Parathyroid adenoma (tissue), 2 donors: ENCODE data around the gene SHOX.
"Not testable (repeated sequence)": the region's sequence is repeated elsewhere in the genome, so short reads cannot be mapped to it uniquely, and the experiment has no call there.

ENCODE experiments used
- H2AFZ ChIP-seq: fragments of 300-600 bp; sonication (generic); one replicate; pipeline ENCODE4 v1.7.0; 2017; ENCODE audit warnings: antibody characterized with exemption, mild to moderate bottlenecking
- H3K27ac ChIP-seq: fragments of 300-600 bp; sonication (generic); one replicate; pipeline ENCODE4 v1.7.0; 2017
- H3K27me3 ChIP-seq: fragments of 300-600 bp; sonication (generic); one replicate; pipeline ENCODE4 v1.7.0; 2017; ENCODE audit warnings: low read length; ENCODE audit not compliant: control insufficient read depth, insufficient read depth
- H3K36me3 ChIP-seq: fragments of 300-600 bp; sonication (generic); one replicate; pipeline ENCODE4 v1.7.0; 2017; ENCODE audit warnings: low read length; ENCODE audit not compliant: control insufficient read depth, insufficient read depth
- H3K4me1 ChIP-seq: fragments of 300-600 bp; sonication (generic); one replicate; pipeline ENCODE4 v1.7.0; 2017; ENCODE audit warnings: control low read depth
- H3K4me2 ChIP-seq: fragments of 300-600 bp; sonication (generic); one replicate; pipeline ENCODE4 v1.7.0; 2017; ENCODE audit warnings: low read length
- H3K4me3 ChIP-seq: fragments of 300-600 bp; sonication (generic); one replicate; pipeline ENCODE4 v1.7.0; 2017; ENCODE audit warnings: low read depth, low read length
- H3K79me2 ChIP-seq: fragments of 300-600 bp; sonication (generic); one replicate; pipeline ENCODE4 v1.7.0; 2017; ENCODE audit warnings: control low read depth
- H3K9ac ChIP-seq: fragments of 300-600 bp; sonication (generic); one replicate; pipeline ENCODE4 v1.7.0; 2017; ENCODE audit warnings: mild to moderate bottlenecking
- H3K9me3 ChIP-seq: fragments of 300-600 bp; sonication (generic); one replicate; pipeline ENCODE4 v1.7.0; 2017; ENCODE audit warnings: low read length; ENCODE audit not compliant: control insufficient read depth
- TF ChIP-seq, protein P1 (sequence below): fragments of 300-600 bp; sonication (generic); IDR thresholded peaks from one replicate; pipeline ENCODE4 v1.7.0; 2017; ENCODE audit warnings: antibody characterized with exemption, mild to moderate bottlenecking
- donor health status: primary hyperparathyroidism.

SHOX gene

DNA sequence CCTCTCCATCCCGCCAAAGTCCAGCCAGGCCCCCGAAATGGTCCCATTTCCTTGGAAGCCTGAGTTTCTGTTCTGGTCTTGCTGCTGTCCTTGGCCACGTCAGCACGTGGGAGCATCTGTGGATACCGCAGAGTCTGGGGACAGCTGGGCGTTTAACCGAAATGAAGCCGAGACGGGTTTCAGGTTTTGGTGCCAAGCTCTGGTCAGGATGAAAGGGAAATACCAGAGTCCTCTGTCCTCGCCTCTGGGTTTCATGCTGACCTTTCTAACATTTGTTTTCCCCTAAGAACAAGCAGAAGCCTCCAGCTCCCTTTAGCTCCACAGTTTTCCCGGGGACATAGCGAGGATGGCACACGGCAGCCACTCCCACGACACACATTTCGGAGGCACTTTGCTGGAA is 19.7 kb downstream of the SHOX start:
- Histone ChIP-seq H3K27me3 (no peaks in the 10 kb centered on the region), H3K9ac (no peak overlapping the region), H3K4me3 (no peak overlapping the region), H2AFZ (no peak overlapping the region), H3K4me2 (no peak overlapping the region), H3K9me3 (no peaks in the 10 kb centered on the region), H3K79me2 (no peaks in the 10 kb centered on the region), H3K4me1 (no peaks in the 10 kb centered on the region), H3K36me3 (no peaks in the 10 kb centered on the region), H3K27ac (no peak overlapping the region)
- TF ChIP-seq, protein P1, sequence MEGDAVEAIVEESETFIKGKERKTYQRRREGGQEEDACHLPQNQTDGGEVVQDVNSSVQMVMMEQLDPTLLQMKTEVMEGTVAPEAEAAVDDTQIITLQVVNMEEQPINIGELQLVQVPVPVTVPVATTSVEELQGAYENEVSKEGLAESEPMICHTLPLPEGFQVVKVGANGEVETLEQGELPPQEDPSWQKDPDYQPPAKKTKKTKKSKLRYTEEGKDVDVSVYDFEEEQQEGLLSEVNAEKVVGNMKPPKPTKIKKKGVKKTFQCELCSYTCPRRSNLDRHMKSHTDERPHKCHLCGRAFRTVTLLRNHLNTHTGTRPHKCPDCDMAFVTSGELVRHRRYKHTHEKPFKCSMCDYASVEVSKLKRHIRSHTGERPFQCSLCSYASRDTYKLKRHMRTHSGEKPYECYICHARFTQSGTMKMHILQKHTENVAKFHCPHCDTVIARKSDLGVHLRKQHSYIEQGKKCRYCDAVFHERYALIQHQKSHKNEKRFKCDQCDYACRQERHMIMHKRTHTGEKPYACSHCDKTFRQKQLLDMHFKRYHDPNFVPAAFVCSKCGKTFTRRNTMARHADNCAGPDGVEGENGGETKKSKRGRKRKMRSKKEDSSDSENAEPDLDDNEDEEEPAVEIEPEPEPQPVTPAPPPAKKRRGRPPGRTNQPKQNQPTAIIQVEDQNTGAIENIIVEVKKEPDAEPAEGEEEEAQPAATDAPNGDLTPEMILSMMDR = no peak

DNA sequence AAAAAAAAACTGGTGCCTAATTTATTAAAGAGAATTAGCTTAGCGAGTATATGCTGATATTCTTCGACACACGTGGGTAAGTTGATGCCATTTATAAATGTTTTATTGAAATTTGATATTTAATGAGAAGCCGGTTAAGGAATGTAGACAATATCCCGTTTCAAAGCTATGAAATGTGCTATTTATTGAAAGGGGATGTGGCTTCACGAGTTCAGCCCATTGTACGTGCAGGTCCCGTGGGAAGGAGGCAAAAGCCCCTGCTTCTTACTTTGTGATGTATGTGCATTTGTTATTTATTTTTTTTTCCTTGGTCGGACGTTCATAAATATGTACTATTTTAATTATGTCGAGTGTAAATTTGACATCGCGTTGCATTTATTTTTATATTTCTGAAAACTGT is 20.2 kb downstream of the SHOX start:
- H3K4me2 ChIP-seq = no peak overlapping the region
- no peak overlapping the region for H3K4me3 ChIP-seq
- no peaks in the 10 kb centered on the region for H3K36me3 ChIP-seq
- no peak overlapping the region for H3K9ac ChIP-seq
- no peaks in the 10 kb centered on the region for H3K4me1 ChIP-seq
- H3K9me3 ChIP-seq = no peaks in the 10 kb centered on the region
- TF ChIP-seq, protein P1 = no peak
- H3K27me3 ChIP-seq = no peaks in the 10 kb centered on the region
- no peaks in the 10 kb centered on the region for H3K79me2 ChIP-seq
- H3K27ac ChIP-seq = no peak overlapping the region
- H2AFZ ChIP-seq = no peak overlapping the region

DNA sequence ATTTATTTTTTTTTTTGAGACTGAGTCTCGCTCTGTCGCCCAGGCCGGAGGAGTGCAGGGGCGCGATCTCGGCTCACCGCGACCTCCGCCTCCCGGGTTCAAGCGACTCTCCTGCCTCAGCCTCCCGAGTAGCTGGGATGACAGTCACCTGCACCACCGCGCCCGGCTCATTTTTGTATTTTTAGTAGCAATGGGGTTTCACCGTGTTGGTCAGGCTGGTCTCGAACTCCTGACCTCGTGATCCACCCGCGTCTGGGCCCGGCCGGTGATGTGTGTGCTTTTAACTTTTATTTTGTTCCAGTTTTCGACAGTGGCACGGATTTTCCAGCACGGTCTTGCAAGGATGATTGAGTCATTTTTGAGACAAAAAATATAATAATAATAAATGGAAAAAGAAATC is 21.3 kb downstream of the SHOX start:
- H3K4me1 ChIP-seq, H2AFZ ChIP-seq, H3K9me3 ChIP-seq, H3K4me2 ChIP-seq, H3K4me3 ChIP-seq, H3K79me2 ChIP-seq, H3K36me3 ChIP-seq, H3K9ac ChIP-seq, H3K27ac ChIP-seq, H3K27me3 ChIP-seq: not testable (repeated sequence)

DNA sequence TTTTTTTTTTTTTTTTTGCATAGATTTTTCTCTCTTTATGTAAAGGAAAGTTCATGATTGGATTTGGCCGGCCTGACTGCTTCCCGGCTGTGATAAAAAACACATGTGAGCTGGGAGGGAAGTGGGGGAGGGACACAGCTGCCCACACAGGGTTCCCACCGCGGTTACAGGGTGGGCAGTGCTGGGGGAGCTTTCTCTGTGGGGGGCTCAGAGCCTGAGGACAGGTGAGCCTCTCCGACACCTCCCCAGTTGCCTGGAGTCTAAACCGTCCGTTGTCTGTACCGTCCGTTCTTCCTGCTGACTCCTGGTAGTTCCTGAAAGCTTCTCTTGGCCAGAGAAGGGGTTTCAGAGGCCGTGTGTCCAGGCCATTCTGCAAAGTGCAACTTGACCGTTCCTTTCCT is 21.8 kb downstream of the SHOX start:
- no peaks in the 10 kb centered on the region for H3K9me3 ChIP-seq
- no peaks in the 10 kb centered on the region for H3K36me3 ChIP-seq
- H3K27me3 ChIP-seq = no peaks in the 10 kb centered on the region
- H3K79me2 ChIP-seq = no peaks in the 10 kb centered on the region
- no peak overlapping the region for H3K4me2 ChIP-seq
- H3K9ac ChIP-seq = no peak overlapping the region
- H3K4me1 ChIP-seq = no peaks in the 10 kb centered on the region
- no peak overlapping the region for H3K4me3 ChIP-seq
- TF ChIP-seq, protein P1 = no peak
- H2AFZ ChIP-seq = no peak overlapping the region
- no peak overlapping the region for H3K27ac ChIP-seq

DNA sequence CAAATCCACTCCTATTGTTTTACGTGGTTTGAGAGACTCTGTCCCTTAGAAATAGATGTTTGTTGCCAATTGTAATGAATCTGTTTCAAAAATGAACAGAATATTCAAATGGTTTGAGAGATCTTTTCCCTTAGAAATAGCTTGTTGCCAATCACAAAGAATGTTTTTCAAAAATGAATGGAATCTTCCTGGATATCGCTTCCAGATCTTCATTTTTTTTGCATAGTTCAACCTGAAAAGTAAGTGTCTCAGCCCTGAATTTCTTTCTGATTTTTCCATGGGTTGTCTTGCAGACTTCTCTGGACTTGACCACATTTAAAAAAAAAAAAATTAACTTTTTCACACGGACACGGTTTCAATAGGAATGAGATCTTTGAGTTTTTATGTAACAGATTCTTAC is 22.7 kb downstream of the SHOX start:
- Histone ChIP-seq H3K9me3 (no peaks in the 10 kb centered on the region), H3K9ac (no peak overlapping the region), H3K79me2 (no peaks in the 10 kb centered on the region), H3K4me3 (no peak overlapping the region), H3K27me3 (no peaks in the 10 kb centered on the region), H3K36me3 (no peaks in the 10 kb centered on the region), H3K4me1 (no peaks in the 10 kb centered on the region), H2AFZ (no peak overlapping the region), H3K4me2 (no peak overlapping the region), H3K27ac (no peak overlapping the region)
- TF ChIP-seq, protein P1 = no peak
